GM12874 (cell line): ENCODE data around the gene OSBPL6.

ENCODE experiments used
- CTCF ChIP-seq: IDR thresholded peaks from 2 replicates; pipeline ENCODE4 v1.5.1; 2011; ENCODE audit warnings: low read depth, mild to moderate bottlenecking, control low read depth, low read length, moderate library complexity; ENCODE audit not compliant: insufficient read depth

OSBPL6 gene

GRCh38 chr2:178383718-178384117, 189.4 kb downstream of the OSBPL6 start:
- TF ChIP-seq CTCF, result no peak

DNA sequence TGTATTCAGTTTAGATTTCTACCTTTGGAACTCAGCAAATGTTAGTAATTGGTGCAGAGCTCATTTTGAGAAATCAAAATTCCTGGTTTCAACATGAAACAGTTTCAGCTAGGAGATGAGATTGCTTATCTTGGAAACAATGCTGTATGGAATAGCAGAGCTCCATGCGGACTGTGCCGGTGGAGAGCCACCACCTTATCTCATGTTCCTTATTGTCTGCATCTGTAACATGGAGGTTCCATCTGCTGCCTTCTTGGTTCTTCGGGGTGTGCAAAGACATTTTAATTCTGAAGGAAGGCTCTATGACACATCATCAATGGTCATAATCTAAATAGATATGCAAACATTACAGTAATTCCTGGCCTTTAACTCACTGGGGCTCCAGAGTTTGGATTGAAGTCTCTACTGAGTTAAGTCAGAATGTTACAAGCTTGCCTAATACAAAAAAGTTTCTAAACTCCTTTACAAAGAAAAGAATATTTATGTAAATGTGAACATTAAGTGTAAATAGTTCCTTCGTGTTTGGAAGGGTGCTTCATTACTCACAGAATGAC, 191.4 kb downstream of the OSBPL6 start:
- no peak for TF ChIP-seq CTCF

DNA sequence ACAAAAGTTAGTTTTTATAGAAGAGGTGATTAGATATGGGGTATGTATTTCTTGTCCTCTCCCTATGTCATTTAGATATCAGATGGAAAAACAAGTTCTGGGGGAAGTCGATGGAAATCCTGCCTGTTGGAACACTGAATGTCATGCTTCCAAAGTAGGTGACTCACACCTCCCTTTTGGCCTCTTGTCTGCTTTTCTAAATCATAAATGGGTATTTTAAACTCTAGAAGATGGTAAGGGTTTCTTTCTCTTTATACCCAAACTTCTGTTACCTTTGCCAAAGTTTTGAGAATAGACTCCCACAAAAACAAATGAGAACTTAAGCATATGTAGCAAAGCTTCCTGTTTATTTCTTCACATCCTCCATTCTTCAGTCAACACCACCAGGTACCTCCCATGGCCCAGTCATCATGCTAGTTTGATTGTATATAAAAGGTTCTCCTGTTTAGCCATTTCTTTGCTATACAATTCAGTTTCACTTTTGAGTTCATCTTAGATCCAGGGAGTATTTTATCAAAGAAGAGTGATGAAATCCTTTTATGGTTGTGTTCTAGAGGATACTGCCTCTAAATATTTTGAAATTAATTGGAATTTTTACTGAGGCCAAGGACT, 192.8 kb downstream of the OSBPL6 start:
- TF ChIP-seq CTCF, result no peak

DNA sequence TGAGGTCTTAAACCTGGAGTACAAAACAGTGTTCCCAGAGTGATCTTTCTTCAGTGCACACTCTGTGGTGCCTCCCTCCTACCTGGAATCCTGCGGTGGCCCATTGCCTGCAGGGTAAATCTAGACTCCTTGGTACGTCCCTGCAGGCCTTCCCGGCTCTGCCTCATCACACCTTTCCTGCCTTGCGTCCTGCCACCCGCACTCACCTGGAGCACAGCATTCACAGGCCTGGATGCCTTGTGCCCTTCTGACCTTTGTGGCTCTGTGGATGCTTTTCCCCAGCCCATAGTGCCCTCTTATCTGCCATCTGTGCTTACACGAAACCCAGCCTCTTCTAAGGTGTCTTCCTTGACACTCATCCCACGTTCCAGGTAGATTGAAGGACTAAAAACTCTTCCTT, 194.0 kb downstream of the OSBPL6 start:
- no peak for TF ChIP-seq CTCF

GRCh38 chr2:178391701-178392100, 197.4 kb downstream of the OSBPL6 start:
- no peak for TF ChIP-seq CTCF

DNA sequence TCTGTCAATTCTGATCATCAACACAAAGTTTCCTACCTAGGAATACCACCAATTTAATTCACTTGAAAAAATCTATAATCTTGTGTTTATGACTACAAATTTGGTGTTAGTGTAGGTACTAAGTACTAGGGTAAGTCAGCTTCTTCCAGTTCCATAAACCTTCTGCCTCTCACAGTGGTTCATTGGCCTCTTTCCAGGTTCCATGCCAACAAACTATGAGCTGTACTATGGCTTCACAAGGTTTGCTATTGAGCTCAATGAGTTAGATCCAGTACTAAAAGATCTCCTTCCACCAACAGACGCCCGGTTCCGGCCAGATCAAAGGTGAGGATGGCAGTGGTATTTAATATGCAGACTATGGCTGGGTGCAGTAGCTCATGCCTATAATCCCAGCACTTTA, 197.9 kb downstream of the OSBPL6 start:
- no peak for TF ChIP-seq CTCF

GRCh38 chr2:178394859-178395258, 200.5 kb downstream of the OSBPL6 start:
- no peak for TF ChIP-seq CTCF
